Bronchial epithelial cell (primary cell): ENCODE results near the gene CD151. TPM values are rescaled to one million over a fixed set of nuclear protein-coding genes. Genes with fewer than 3 reads are reported as not detected.
A peak's percentile ranks its signal among the peaks of the same experiment; 100 is the strongest.

ENCODE experiments used
- DNase-seq: peaks from one replicate; pipeline ENCODE4 v3.0.0-alpha.2; 2010; ENCODE audit warnings: low read depth
- FAIRE-seq: peaks from 2 replicates; lab custom pipeline; 2011; peaks lifted over from hg19 to GRCh38; lab: Jason Lieb, UNC
- H3K27me3 ChIP-seq: 2 replicates; pipeline ENCODE4 v1.5.1; 2011; ENCODE audit warnings: low read length; ENCODE audit not compliant: control insufficient read depth, insufficient read depth
- H3K36me3 ChIP-seq: 2 replicates; pipeline ENCODE4 v1.5.1; 2011; ENCODE audit warnings: low read length; ENCODE audit not compliant: control insufficient read depth, insufficient read depth
- H3K4me3 ChIP-seq: 2 replicates; pipeline ENCODE4 v1.5.1; 2011; ENCODE audit warnings: mild to moderate bottlenecking, low read depth, low read length, control low read depth
- total RNA-seq: library from RNA; depleted of rRNA; stranded (reverse); fragments of >200 nt; gene quantifications from 2 replicates; pipeline ENCODE4 v1.2.1, GENCODE V29; 2014
- TF ChIP-seq, protein P1 (sequence below): IDR thresholded peaks from 2 replicates; pipeline ENCODE4 v1.5.1; 2011; ENCODE audit warnings: mild to moderate bottlenecking, moderate library complexity, low read length, control low read depth, inconsistent platforms; ENCODE audit not compliant: insufficient read depth, severe bottlenecking

The CD151 gene
- total RNA-seq, 1 donor from 2014 or later: 324 TPM

DNA sequence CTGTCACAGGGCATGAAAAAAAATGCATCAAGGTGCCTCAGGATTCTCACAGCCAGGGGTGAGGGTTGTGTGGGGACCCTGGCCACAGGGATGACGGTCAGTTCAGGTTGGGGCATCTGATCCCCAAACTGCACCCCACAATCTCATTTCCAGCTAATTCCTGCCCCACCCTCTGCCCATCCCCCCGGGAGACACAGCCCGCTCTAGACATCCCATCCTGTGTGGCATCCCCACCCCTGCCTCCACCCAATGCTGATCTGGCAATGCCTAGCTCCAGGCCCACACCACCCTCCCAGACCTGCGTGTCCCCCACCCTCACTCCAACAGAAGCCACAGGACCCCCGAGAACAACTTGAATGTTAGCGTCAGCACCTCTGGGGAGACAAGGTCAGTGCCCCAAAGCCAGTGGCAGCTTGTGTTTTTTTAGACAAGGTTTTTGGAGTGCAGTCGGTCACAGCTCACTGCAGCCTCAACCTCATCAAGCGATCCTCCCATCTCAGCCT lies 35.2 kb downstream of the CD151 start:
- Histone ChIP-seq H3K36me3 (peaks cover 1% of the 10 kb centered on the region), H3K4me3 (no peak overlapping the region), H3K27me3 (no peaks in the 10 kb centered on the region)
- no peak for FAIRE-seq
- no peak for DNase-seq
- TF ChIP-seq, protein P1, sequence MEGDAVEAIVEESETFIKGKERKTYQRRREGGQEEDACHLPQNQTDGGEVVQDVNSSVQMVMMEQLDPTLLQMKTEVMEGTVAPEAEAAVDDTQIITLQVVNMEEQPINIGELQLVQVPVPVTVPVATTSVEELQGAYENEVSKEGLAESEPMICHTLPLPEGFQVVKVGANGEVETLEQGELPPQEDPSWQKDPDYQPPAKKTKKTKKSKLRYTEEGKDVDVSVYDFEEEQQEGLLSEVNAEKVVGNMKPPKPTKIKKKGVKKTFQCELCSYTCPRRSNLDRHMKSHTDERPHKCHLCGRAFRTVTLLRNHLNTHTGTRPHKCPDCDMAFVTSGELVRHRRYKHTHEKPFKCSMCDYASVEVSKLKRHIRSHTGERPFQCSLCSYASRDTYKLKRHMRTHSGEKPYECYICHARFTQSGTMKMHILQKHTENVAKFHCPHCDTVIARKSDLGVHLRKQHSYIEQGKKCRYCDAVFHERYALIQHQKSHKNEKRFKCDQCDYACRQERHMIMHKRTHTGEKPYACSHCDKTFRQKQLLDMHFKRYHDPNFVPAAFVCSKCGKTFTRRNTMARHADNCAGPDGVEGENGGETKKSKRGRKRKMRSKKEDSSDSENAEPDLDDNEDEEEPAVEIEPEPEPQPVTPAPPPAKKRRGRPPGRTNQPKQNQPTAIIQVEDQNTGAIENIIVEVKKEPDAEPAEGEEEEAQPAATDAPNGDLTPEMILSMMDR: no peak

DNA sequence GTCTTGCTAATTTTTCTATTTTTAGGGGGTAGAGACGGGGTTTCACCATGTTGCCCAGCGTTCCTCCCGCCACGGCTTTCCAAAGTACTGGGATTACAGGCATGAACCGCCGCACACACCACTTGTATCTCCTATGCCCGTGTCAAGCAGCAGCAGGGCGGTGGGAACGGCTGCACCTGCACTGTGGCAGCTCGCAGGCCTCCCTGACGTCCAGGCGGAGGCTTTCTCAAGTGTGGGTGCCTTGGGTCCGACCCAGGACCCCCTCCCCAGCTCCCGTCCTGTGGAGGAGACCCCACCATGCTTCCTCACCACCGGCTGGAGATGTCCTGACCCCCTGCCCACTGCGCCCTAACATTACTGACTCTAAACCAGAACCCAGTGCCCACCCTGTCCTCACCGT lies 35.6 kb downstream of the CD151 start:
- FAIRE-seq: no peak
- no peak for DNase-seq
- Histone ChIP-seq H3K36me3 (peaks cover 1% of the 10 kb centered on the region), H3K4me3 (no peak overlapping the region), H3K27me3 (no peaks in the 10 kb centered on the region)
- TF ChIP-seq, protein P1: no peak

DNA sequence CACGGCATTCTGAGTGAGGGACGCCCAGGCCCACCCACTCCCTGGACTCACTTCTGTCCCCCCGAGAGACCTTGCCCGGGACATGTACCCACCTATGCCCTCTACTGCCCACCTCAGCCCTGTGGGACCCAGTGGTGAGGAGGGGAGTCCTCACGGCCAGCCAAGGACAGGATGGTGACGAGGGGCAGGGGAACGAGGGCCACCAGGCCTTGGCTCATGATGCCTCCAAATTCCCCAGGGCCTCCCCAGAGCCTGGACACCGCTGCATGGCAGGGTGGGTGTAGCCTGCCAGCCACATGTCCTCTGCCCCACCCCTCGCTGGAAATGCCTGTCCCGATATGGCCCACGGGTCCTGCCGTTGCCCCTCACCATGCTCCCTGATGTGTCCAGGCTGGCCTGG lies 36.0 kb downstream of the CD151 start:
- FAIRE-seq (no peak), DNase-seq (no peak)
- Histone ChIP-seq H3K36me3 (peaks cover 1% of the 10 kb centered on the region), H3K27me3 (no peaks in the 10 kb centered on the region), H3K4me3 (no peak overlapping the region)
- TF ChIP-seq, protein P1: no peak

DNA sequence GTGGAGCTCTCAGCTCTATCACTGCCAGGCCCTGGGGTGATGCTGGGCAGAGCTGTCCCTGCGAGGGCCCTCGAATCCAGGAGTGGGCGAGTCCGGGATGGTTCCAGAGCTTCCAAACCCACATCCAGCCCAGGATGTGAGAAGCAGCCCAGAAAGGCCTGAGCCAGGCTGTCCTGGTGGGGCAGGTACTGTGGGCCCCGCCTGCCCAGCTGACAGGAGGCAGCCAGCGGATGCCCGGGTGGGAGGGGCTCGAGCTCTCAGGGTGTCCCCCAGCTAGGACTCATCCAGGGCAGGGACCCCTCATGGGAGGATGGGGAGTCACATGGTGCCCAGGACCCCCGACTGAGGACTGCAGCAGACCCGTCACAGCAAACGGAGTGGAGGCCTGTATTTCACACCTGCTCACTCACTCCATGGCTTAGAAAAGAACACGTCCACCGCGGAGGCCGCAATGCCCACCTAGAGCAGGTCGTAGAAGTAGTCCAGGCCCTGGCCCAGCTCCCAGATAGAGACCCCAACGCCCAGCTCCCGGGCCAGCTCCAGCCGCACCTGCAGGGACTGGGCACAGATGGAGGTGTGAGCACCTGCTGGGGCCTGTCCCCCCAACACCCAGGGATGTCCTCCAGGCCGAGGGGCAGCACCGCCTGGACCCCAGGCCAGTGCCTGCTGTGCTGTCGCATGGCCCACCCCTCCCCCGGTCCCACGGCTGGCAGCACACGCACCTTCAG lies 36.8 kb downstream of the CD151 start:
- DNase-seq (no peak), FAIRE-seq (no peak)
- H3K4me3 ChIP-seq: no peak overlapping the region

DNA sequence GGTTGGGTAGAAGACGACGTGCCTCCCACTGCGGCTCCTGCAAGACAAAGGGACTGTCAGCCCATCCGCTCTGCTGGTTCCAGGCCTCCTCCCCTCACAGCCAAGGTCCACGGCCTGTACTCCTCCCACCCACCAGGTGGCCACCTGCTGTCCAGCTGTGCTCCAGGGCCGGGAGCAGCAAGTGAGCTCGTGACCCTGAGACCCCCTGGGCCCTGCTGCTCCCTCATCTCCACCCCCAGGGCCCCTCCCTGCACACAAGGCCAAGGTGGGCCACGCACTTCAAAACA lies 37.3 kb downstream of the CD151 start:
- Histone ChIP-seq H3K4me3 (no peak overlapping the region), H3K27me3 (no peaks in the 10 kb centered on the region), H3K36me3 (peaks cover 1% of the 10 kb centered on the region)
- TF ChIP-seq, protein P1: peak; percentile 24
- DNase-seq (no peak), FAIRE-seq (no peak)

More for the DNA sequence above, 36.8 kb downstream of the CD151 start:
- Histone ChIP-seq H3K27me3 (no peaks in the 10 kb centered on the region), H3K36me3 (peaks cover 1% of the 10 kb centered on the region)
- TF ChIP-seq, protein P1: no peak

DNA sequence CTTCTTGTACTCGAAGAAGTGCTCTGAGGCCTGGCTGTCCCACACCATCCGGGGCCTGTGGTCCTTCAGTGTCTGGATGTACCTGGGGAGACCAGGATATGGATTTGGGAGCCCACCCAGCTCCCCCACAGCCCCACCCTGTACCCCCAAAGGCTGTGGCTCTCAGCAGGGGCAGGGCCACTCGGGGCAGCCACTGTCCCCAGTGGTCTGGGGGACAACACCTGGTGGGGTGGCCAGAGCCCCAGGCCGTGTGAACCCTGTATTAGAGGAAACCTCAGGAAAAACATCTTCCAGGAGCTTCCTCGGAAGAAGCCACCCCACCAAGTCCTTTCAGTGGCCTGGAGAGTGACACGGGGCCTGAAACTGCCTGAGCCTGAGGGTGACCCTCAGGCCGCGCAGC lies 37.7 kb downstream of the CD151 start:
- no peak for DNase-seq
- Histone ChIP-seq H3K36me3 (peaks cover 1% of the 10 kb centered on the region), H3K4me3 (no peak overlapping the region), H3K27me3 (no peaks in the 10 kb centered on the region)
- FAIRE-seq: no peak
- TF ChIP-seq, protein P1: no peak
